Lung (tissue), 12 donors: Measurements from ENCODE around the gene PRSS56. TPM values are rescaled to one million over a fixed set of nuclear protein-coding genes. Genes with fewer than 3 reads are reported as not detected.

ENCODE experiments used
- ATAC-seq: fragments of 200-7000 bp; cut with Tn5 transposase; one replicate; pipeline ENCODE4 v1.9.1; 2020; ENCODE audit warnings: moderate number of reproducible peaks; ENCODE audit not compliant: insufficient read depth, low FRiP score
- DNase-seq, 3 donors: peaks; one replicate each; pipeline ENCODE4 v3.0.0-alpha.2; 2013 to 2017
- H3K27ac ChIP-seq, 2 donors: one replicate each; pipeline ENCODE4 v1.5.1; 2013; ENCODE audit warnings: mild to moderate bottlenecking in 2 of 2, moderate library complexity in 2 of 2, control low read depth in 1 of 2, inconsistent platforms in 1 of 2, low read depth in 1 of 2, low read length in 1 of 2
- H3K27me3 ChIP-seq, 3 donors: one replicate each; pipeline ENCODE4 v1.5.1; 2013; ENCODE audit warnings: low read length in 2 of 3; ENCODE audit not compliant: control insufficient read depth in 3 of 3, insufficient read depth in 3 of 3
- H3K36me3 ChIP-seq, 4 donors: one replicate each; pipeline ENCODE4 v1.5.1; 2013; ENCODE audit warnings: low read length in 4 of 4, mild to moderate bottlenecking in 1 of 4, moderate library complexity in 1 of 4; ENCODE audit not compliant: control insufficient read depth in 4 of 4, insufficient read depth in 4 of 4
- H3K4me1 ChIP-seq, 5 donors: one replicate each; pipeline ENCODE4 v1.5.1; 2013; ENCODE audit warnings: low read length in 5 of 5, mild to moderate bottlenecking in 2 of 5, moderate library complexity in 1 of 5; ENCODE audit not compliant: control insufficient read depth in 5 of 5, insufficient read depth in 5 of 5
- H3K4me3 ChIP-seq: one replicate; pipeline ENCODE4 v1.5.1; 2013; ENCODE audit warnings: mild to moderate bottlenecking, control low read depth, moderate library complexity
- H3K9ac ChIP-seq, 2 donors: one replicate each; pipeline ENCODE4 v1.5.1; 2013; ENCODE audit warnings: low read length in 2 of 2, control low read depth in 1 of 2; ENCODE audit not compliant: insufficient read depth in 1 of 2
- H3K9me3 ChIP-seq, 4 donors: one replicate each; pipeline ENCODE4 v1.5.1; 2013; ENCODE audit warnings: low read length in 3 of 4, mild to moderate bottlenecking in 1 of 4, moderate library complexity in 1 of 4; ENCODE audit not compliant: control insufficient read depth in 4 of 4, insufficient read depth in 3 of 4
- WGBS, 2 donors: extraction: QIAGEN DNeasy Blood & Tissue Kit; methylation state at CpG; one replicate each; pipeline ENCODE4 v1.1.7; 2013; 5-methylcytosine and 5-hydroxymethylcytosine counted together
- polyA plus RNA-seq, 2 donors: library from polyadenylated mRNA; stranded (reverse); fragments of 200-250 nt; gene quantifications; one replicate each; pipeline ENCODE4 v1.2.1, GENCODE V29; 2013
- total RNA-seq, 2 donors: library from RNA; depleted of rRNA in 1 of 2; stranded (reverse); fragments of >200 nt in 1 of 2; gene quantifications; one replicate each; pipeline ENCODE4 v1.2.1, GENCODE V29; 2014 to 2021
- TF ChIP-seq, protein P1 (sequence below): IDR thresholded peaks from 2 replicates; pipeline ENCODE4 v1.5.1; 2012; ENCODE audit warnings: mild to moderate bottlenecking; ENCODE audit errors: control extremely low read depth, extremely low read depth
- donor health status: control.
- donor health status: control.
- donor health status: Bipolar disorder and iron deficiency.
- donor health status: healthy.
- donor health status: DM: yes; HTN: yes; CAD: no.

Gene PRSS56
- total and polyA plus RNA-seq, 4 donors: not detected

DNA sequence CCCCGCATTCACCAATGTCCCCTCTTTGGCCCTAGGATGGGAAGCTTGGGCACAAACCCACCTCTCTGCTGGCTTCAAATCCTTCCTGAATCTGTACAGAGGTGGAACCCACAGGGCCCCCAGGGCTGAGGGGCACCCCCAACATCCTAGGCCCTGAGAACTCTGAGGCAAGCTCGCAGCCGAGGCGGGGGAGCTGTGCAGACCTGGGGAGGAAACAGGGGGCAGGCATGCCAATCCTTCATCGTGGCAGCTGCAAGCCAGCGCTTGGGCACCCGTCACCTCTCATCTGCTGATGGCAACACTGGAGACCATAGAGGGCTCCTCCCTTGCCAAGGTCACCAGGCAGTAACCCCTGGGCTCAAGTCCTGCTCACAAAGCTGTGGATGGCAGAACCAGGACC lies 43.4 kb upstream of the PRSS56 start:
- H3K9ac ChIP-seq: no peak overlapping the region
- TF ChIP-seq, protein P1, sequence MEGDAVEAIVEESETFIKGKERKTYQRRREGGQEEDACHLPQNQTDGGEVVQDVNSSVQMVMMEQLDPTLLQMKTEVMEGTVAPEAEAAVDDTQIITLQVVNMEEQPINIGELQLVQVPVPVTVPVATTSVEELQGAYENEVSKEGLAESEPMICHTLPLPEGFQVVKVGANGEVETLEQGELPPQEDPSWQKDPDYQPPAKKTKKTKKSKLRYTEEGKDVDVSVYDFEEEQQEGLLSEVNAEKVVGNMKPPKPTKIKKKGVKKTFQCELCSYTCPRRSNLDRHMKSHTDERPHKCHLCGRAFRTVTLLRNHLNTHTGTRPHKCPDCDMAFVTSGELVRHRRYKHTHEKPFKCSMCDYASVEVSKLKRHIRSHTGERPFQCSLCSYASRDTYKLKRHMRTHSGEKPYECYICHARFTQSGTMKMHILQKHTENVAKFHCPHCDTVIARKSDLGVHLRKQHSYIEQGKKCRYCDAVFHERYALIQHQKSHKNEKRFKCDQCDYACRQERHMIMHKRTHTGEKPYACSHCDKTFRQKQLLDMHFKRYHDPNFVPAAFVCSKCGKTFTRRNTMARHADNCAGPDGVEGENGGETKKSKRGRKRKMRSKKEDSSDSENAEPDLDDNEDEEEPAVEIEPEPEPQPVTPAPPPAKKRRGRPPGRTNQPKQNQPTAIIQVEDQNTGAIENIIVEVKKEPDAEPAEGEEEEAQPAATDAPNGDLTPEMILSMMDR: no peak
- DNase-seq (no peak), ATAC-seq (no peak)
- 89 to 92% methylated on average over 7 of the region's 7 CpGs for WGBS, 2 donors
- no peak overlapping the region for H3K4me3 ChIP-seq
- H3K4me1 ChIP-seq: peaks cover 0 to 7% (median 0%) of the 10 kb centered on the region in 5 donors
- H3K36me3 ChIP-seq: no peaks in the 10 kb centered on the region
- H3K9me3 ChIP-seq: no peaks in the 10 kb centered on the region
- H3K27me3 ChIP-seq: peaks cover 5 to 15% (median 14%) of the 10 kb centered on the region in 3 donors
- H3K27ac ChIP-seq: no peak overlapping the region

DNA sequence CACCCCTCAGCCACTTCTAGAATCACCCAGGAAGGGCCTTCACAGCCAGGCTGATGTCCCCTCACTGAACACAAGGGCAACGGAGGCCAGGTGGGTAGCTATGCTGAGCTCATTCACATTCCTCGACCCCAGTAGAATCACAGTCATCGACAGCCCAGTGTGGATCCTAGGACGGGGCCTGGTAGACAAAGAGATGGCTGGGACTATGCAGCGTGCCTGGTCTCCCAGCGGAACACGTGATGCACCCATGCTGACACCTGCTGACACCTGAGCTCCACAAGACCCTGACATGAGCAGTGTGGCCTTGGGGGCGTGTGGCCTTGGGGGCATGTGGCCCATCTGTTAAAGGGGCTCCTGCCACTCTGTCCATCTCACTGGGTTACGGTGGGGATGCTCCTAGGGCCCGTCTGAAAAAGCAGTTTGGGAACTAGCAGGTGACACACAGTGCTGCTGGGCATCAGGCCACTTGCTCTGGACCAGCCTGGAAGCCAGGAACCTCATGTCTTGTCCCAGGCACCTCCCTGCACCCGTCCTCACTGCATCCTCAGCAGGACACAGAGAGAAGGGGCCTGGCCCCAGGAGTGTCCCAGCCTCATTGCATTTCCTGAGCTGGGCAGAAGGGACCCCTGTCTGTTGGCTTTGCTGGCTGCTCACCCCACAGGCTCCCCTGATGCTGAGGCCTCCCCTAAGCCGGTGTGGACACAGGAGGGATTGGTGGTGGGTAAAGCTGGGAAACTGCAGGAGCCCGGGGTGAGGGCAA lies 42.3 kb upstream of the PRSS56 start:
- ATAC-seq: no peak
- Histone ChIP-seq H3K36me3 (no peaks in the 10 kb centered on the region), H3K27me3 (peaks cover 5 to 20% (median 17%) of the 10 kb centered on the region in 3 donors), H3K27ac (no peak overlapping the region), H3K4me1 (peaks cover 0 to 4% (median 0%) of the 10 kb centered on the region in 5 donors), H3K9me3 (no peaks in the 10 kb centered on the region), H3K9ac (no peak overlapping the region), H3K4me3 (no peak overlapping the region)
- TF ChIP-seq, protein P1: no peak
- DNase-seq: no peak
- 85 to 93% methylated on average over 13 of the region's 13 CpGs for WGBS, 2 donors

DNA sequence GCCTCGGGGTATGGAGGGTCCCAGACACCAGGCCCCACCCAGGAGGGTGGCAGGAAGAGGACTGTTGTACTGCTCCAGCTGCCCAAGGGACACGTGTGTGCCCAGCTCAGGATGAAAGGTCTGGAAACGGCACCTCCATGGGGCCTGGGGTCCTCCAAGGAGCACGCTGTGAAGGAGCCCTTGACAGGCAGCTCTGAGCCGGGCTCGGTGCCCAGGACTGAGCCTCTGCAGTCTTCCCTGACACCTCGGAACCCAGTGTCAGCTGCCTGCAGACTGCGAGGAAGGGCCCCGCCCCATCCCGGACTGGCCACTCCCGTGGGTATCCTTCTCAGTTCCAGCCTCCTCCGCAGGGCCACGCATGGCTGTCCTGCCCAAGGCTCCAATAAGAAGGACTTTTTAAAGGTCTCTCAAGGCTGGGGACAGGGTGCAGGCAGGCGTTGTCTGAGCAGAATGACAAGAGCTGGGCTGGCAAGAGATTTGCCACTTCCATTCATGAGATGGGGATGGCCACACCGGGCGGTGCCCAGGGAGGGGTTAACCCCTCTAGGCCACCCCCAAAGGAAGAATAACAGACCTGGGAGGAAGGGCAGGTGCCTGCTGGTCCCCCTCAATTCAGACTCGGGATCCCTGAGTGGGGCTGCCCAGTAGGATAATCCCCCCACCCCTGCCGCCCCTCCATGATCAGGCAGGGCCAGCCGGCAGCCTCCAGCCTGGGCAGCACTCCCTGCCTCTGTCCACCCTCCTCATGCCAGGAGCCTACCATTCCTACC lies 41.4 kb upstream of the PRSS56 start:
- H3K9ac ChIP-seq: no peak overlapping the region
- H3K4me1 ChIP-seq: no peaks in the 10 kb centered on the region
- H3K27ac ChIP-seq: no peak overlapping the region
- H3K4me3 ChIP-seq: no peak overlapping the region
- no peak for DNase-seq
- no peaks in the 10 kb centered on the region for H3K9me3 ChIP-seq
- no peaks in the 10 kb centered on the region for H3K36me3 ChIP-seq
- 71 to 81% methylated on average over 18 to 19 of the region's 19 CpGs for WGBS, 2 donors
- peaks cover 5 to 21% (median 14%) of the 10 kb centered on the region in 3 donors for H3K27me3 ChIP-seq
- TF ChIP-seq, protein P1: no peak
- ATAC-seq: no peak
